Colonic mucosa (tissue), 4 donors: ENCODE measurements around the gene S100A1. TPM values are rescaled to one million over a fixed set of nuclear protein-coding genes. Genes with fewer than 3 reads are reported as not detected.
"Not testable (repeated sequence)": the region's sequence is repeated elsewhere in the genome, so short reads cannot be mapped to it uniquely, and the experiment has no call there.

Experiments
- DNase-seq: peaks from one replicate; pipeline ENCODE4 v3.0.0-alpha.2; 2020
- H3K27ac ChIP-seq: fragments of 200-600 bp; one replicate; pipeline ENCODE4 v1.8.0; 2021
- H3K27me3 ChIP-seq: fragments of 200-600 bp; one replicate; pipeline ENCODE4 v1.8.0; 2021
- H3K36me3 ChIP-seq: fragments of 200-600 bp; one replicate; pipeline ENCODE4 v1.8.0; 2021
- H3K4me1 ChIP-seq: fragments of 200-600 bp; one replicate; pipeline ENCODE4 v1.8.0; 2021; ENCODE audit warnings: mild to moderate bottlenecking
- H3K4me3 ChIP-seq: fragments of 200-600 bp; one replicate; pipeline ENCODE4 v1.8.0; 2021
- H3K9ac ChIP-seq, 2 donors: one replicate each; pipeline ENCODE4 v1.7.0; 2013; ENCODE audit warnings: control low read depth in 2 of 2, low read depth in 2 of 2, low read length in 2 of 2
- H3K9me3 ChIP-seq: fragments of 200-600 bp; one replicate; pipeline ENCODE4 v1.8.0; 2021
- CTCF ChIP-seq: fragments of 200-600 bp; IDR thresholded peaks from one replicate; pipeline ENCODE4 v1.8.0; 2022; ENCODE audit warnings: antibody characterized with exemption, mild to moderate bottlenecking
- intact Hi-C: fragments of 100-400 bp; cut with DNase I; formaldehyde crosslinking; loops from one replicate; pipeline ENCODE4 v1.14.1; 2022
- total RNA-seq, 2 donors: library from RNA; stranded (reverse); fragmentation: NEBNext Ultra II Directional in 1 of 2; extraction: Animal tissue kit (Norgen Biotek cat#: 25700) in 1 of 2; gene quantifications; one replicate each; pipeline ENCODE4 v1.2.1, GENCODE V29; 2021
- donor health status: healthy.
- donor health status: DM: no; HTN: no; CAD: no.
- donor health status: DM: no; HTN: no; CAD: no.

Gene S100A1
- total RNA-seq, 2 donors from 2014 or later = 0.69 to 1.5 TPM

- TF ChIP-seq CTCF = no peak
- no peak overlapping the region for H3K9ac ChIP-seq
- intact Hi-C loops = no loop called here
- H3K27me3 ChIP-seq = no peaks in the 10 kb centered on the region
- H3K9me3 ChIP-seq = no peaks in the 10 kb centered on the region
- peaks cover 5% of the 10 kb centered on the region for H3K4me1 ChIP-seq
- H3K4me3 ChIP-seq = no peak overlapping the region
- peaks cover 42% of the 10 kb centered on the region for H3K36me3 ChIP-seq
- no peak overlapping the region for H3K27ac ChIP-seq
- no peak for DNase-seq
These were observed 10.0 kb downstream of the S100A1 start for GRCh38 chr1:153638261-153638660.

- H3K9me3 ChIP-seq = no peaks in the 10 kb centered on the region
- peaks cover 5% of the 10 kb centered on the region for H3K4me1 ChIP-seq
- peaks cover 42% of the 10 kb centered on the region for H3K36me3 ChIP-seq
- no peak for TF ChIP-seq CTCF
- intact Hi-C loops = no loop called here
- H3K9ac ChIP-seq = no peak overlapping the region
- H3K27me3 ChIP-seq = no peaks in the 10 kb centered on the region
- H3K27ac ChIP-seq = no peak overlapping the region
- no peak overlapping the region for H3K4me3 ChIP-seq
- no peak for DNase-seq
These were observed 11.0 kb downstream of the S100A1 start for GRCh38 chr1:153639280-153639679.

- H3K4me1 ChIP-seq, intact Hi-C loops, H3K27ac ChIP-seq, H3K27me3 ChIP-seq, DNase-seq, H3K9ac ChIP-seq, H3K9me3 ChIP-seq, H3K4me3 ChIP-seq: not testable (repeated sequence)
- H3K36me3 ChIP-seq = peaks cover 48% of the 10 kb centered on the region
These were observed 12.0 kb downstream of the S100A1 start for GRCh38 chr1:153640213-153640612.

- Histone ChIP-seq H3K4me1 (no peaks in the 10 kb centered on the region), H3K9ac (no peak overlapping the region), H3K27ac (no peak overlapping the region), H3K36me3 (peaks cover 48% of the 10 kb centered on the region), H3K27me3 (no peaks in the 10 kb centered on the region), H3K4me3 (no peak overlapping the region), H3K9me3 (no peaks in the 10 kb centered on the region)
- TF ChIP-seq CTCF = no peak
- DNase-seq = no peak
- intact Hi-C loops = no loop called here
These were observed 12.6 kb downstream of the S100A1 start for GRCh38 chr1:153640861-153641260.

DNA sequence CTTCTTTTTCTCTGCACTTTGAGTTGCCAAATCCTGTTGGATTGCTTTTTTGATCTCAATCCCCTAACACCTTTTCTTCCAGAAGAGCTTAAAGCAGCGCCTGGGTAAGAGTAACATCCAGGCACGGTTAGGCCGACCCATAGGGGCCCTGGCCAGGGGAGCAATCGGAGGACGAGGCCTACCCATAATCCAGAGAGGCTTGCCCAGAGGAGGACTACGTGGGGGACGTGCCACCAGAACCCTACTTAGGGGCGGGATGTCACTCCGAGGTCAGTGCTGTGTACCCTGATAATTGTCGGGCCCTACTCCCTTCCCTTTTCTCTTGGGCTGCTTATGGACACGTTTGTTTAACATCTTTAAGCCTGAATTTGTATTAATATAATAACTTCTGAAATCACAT lies 13.9 kb downstream of the S100A1 start:
- Histone ChIP-seq H3K9me3 (no peaks in the 10 kb centered on the region), H3K4me3 (no peak overlapping the region), H3K36me3 (peaks cover 48% of the 10 kb centered on the region), H3K9ac (no peak overlapping the region), H3K27me3 (no peaks in the 10 kb centered on the region), H3K4me1 (no peaks in the 10 kb centered on the region), H3K27ac (no peak overlapping the region)
- intact Hi-C loops = no loop called here
- no peak for TF ChIP-seq CTCF
- DNase-seq = no peak

GRCh38 chr1:153643100-153643499 lies 14.9 kb downstream of the S100A1 start:
- TF ChIP-seq CTCF = no peak
- Histone ChIP-seq H3K9me3 (no peaks in the 10 kb centered on the region), H3K4me3 (no peak overlapping the region), H3K4me1 (no peaks in the 10 kb centered on the region), H3K9ac (no peak overlapping the region), H3K36me3 (peaks cover 46% of the 10 kb centered on the region), H3K27me3 (no peaks in the 10 kb centered on the region), H3K27ac (no peak overlapping the region)
- DNase-seq = no peak
- intact Hi-C loops = no loop called here
